GM23338 (cell line): Measurements from ENCODE around the gene CYBRD1. TPM values are rescaled to one million over a fixed set of nuclear protein-coding genes. Genes with fewer than 3 reads are reported as not detected.

Experiments
- ATAC-seq: fragments of 200-7000 bp; cut with Tn5 transposase; 3 replicates; pipeline ENCODE4 v1.9.1; 2020
- DNase-seq: peaks from one replicate; pipeline ENCODE4 v3.0.0-alpha.2; 2015; ENCODE audit warnings: low spot score
- H2AFZ ChIP-seq: fragments of 200-600 bp; sonication (generic); 2 replicates; pipeline ENCODE4 v1.8.0; 2016; ENCODE audit warnings: antibody characterized with exemption, mild to moderate bottlenecking, moderate library complexity
- H3F3A ChIP-seq: fragments of 200-600 bp; sonication (generic); replicated peaks from 2 replicates; pipeline ENCODE4 v1.8.0; 2017; ENCODE audit warnings: antibody characterized with exemption, mixed run types, low read depth
- H3K27ac ChIP-seq: fragments of 200-600 bp; sonication (generic); 2 replicates; pipeline ENCODE4 v1.6.1; 2016; ENCODE audit warnings: low read depth
- H3K27me3 ChIP-seq: fragments of 200-600 bp; sonication (generic); 2 replicates; pipeline ENCODE4 v1.8.0; 2016; ENCODE audit warnings: mild to moderate bottlenecking, mixed run types, moderate library complexity; ENCODE audit not compliant: insufficient read depth
- H3K36me3 ChIP-seq: fragments of 200-600 bp; sonication (generic); 2 replicates; pipeline ENCODE4 v1.8.0; 2016; ENCODE audit warnings: mild to moderate bottlenecking; ENCODE audit not compliant: insufficient read depth
- H3K4me1 ChIP-seq: fragments of 200-600 bp; sonication (generic); 2 replicates; pipeline ENCODE4 v1.8.0; 2016; ENCODE audit warnings: mild to moderate bottlenecking, moderate library complexity; ENCODE audit not compliant: insufficient read depth
- H3K4me2 ChIP-seq: fragments of 200-600 bp; sonication (generic); 2 replicates; pipeline ENCODE4 v1.7.1; 2017; ENCODE audit warnings: mixed run types
- H3K4me3 ChIP-seq: fragments of 200-600 bp; sonication (generic); 2 replicates; pipeline ENCODE4 v1.6.1; 2016; ENCODE audit warnings: mixed run types
- H3K79me2 ChIP-seq: fragments of 200-600 bp; sonication (generic); replicated peaks from 2 replicates; pipeline ENCODE4 v1.8.0; 2017; ENCODE audit warnings: mild to moderate bottlenecking; ENCODE audit not compliant: insufficient read depth
- H3K9me2 ChIP-seq: fragments of 200-600 bp; sonication (generic); 2 replicates; pipeline ENCODE4 v1.8.0; 2017; ENCODE audit not compliant: insufficient read depth
- H4K20me1 ChIP-seq: fragments of 200-600 bp; sonication (generic); replicated peaks from 2 replicates; pipeline ENCODE4 v1.8.0; 2017; ENCODE audit warnings: mild to moderate bottlenecking; ENCODE audit not compliant: insufficient read depth
- H3K27ac Mint-ChIP-seq: 2 replicates; pipeline ENCODE4 v1.8.0; 2020; ENCODE audit warnings: inconsistent platforms, mild to moderate bottlenecking, moderate library complexity, mixed read lengths
- H3K27me3 Mint-ChIP-seq: 3 replicates; pipeline ENCODE4 v1.8.0; 2022; ENCODE audit warnings: low read depth, mild to moderate bottlenecking, moderate library complexity, mixed read lengths, inconsistent platforms; ENCODE audit not compliant: insufficient read depth, poor library complexity
- H3K36me3 Mint-ChIP-seq: 3 replicates; pipeline ENCODE4 v1.8.0; 2021; ENCODE audit warnings: low read depth, mild to moderate bottlenecking, inconsistent platforms, moderate library complexity, mixed read lengths
- H3K4me1 Mint-ChIP-seq: 3 replicates; pipeline ENCODE4 v1.8.0; 2020; ENCODE audit warnings: mild to moderate bottlenecking, inconsistent platforms, mixed read lengths
- H3K4me3 Mint-ChIP-seq: 3 replicates; pipeline ENCODE4 v1.8.0; 2021; ENCODE audit warnings: moderate library complexity, mild to moderate bottlenecking, inconsistent platforms, mixed read lengths
- H3K9me3 Mint-ChIP-seq: 3 replicates; pipeline ENCODE4 v1.8.0; 2020; ENCODE audit warnings: moderate library complexity, mild to moderate bottlenecking, inconsistent platforms, mixed read lengths
- CREB1 ChIP-seq: fragments of 250-450 bp; sonication (Bioruptor Pico); IDR thresholded peaks from 2 replicates; pipeline ENCODE4 v1.5.0; 2020; ENCODE audit warnings: low read depth, mild to moderate bottlenecking, moderate library complexity
- CTCF ChIP-seq, 2 experiments: fragments of 200-600 bp in 1 of 2; sonication (generic) in 1 of 2; conservative IDR thresholded peaks; 2 replicates each; pipeline versions ENCODE4 v1.5.1 to v1.6.1; 2016 to 2017; ENCODE audit warnings: antibody characterized with exemption in 2 of 2, low read depth in 2 of 2, mild to moderate bottlenecking in 2 of 2, moderate library complexity in 1 of 2
- ETS1 ChIP-seq: IDR thresholded peaks from 2 replicates; pipeline ENCODE4 v1.6.1; 2016; ENCODE audit warnings: antibody characterized with exemption
- EZH2 ChIP-seq: fragments of 200-600 bp; sonication (generic); IDR thresholded peaks from one replicate; pipeline ENCODE4 v1.8.0; 2017; ENCODE audit warnings: antibody characterized with exemption, mild to moderate bottlenecking, low read depth; ENCODE audit not compliant: unreplicated experiment
- EZH2phosphoT487 ChIP-seq: fragments of 200-600 bp; sonication (generic); IDR thresholded peaks from one replicate; pipeline ENCODE4 v1.8.1; 2018; ENCODE audit warnings: antibody characterized with exemption; ENCODE audit not compliant: unreplicated experiment
- JUNB ChIP-seq: IDR thresholded peaks from one replicate; pipeline ENCODE4 v1.6.1; 2016; ENCODE audit warnings: antibody characterized with exemption; ENCODE audit not compliant: unreplicated experiment
- NANOG ChIP-seq: IDR thresholded peaks from 2 replicates; pipeline ENCODE4 v1.6.1; 2016; ENCODE audit warnings: antibody characterized with exemption, borderline replicate concordance
- POLR2AphosphoS5 ChIP-seq: IDR thresholded peaks from 2 replicates; pipeline ENCODE4 v1.6.1; 2016; ENCODE audit warnings: antibody characterized with exemption, low read depth
- STAT1 ChIP-seq: IDR thresholded peaks from one replicate; pipeline ENCODE4 v1.6.1; 2016; ENCODE audit warnings: antibody characterized with exemption; ENCODE audit not compliant: unreplicated experiment
- ZNF114 ChIP-seq: fragments of 250-450 bp; sonication (Bioruptor Pico); IDR thresholded peaks from 2 replicates; pipeline ENCODE4 v1.5.0; 2020; ENCODE audit warnings: mild to moderate bottlenecking, moderate library complexity
- ZNF331 ChIP-seq: fragments of 250-450 bp; sonication (Bioruptor Pico); IDR thresholded peaks from 2 replicates; pipeline ENCODE4 v1.5.0; 2020; ENCODE audit warnings: low read depth, mild to moderate bottlenecking, moderate library complexity
- ZNF462 ChIP-seq: fragments of 250-450 bp; sonication (Bioruptor Pico); IDR thresholded peaks from 2 replicates; pipeline ENCODE4 v1.5.0; 2020; ENCODE audit warnings: mild to moderate bottlenecking, moderate library complexity
- polyA plus RNA-seq: library from polyadenylated mRNA; unstranded; fragments of >200 nt; fragmentation: Nextera tagmentation; extraction: Ambion mirVana; gene quantifications from 2 replicates; pipeline ENCODE4 v1.2.1, GENCODE V29; 2016
- total RNA-seq: library from RNA; depleted of rRNA; stranded (reverse); fragments of >200 nt; shearing (Covaris generic); gene quantifications from 2 replicates; pipeline ENCODE4 v1.2.3, GENCODE V29; 2014

The CYBRD1 gene
- total and polyA plus RNA-seq, 2 experiments from 2014 or later = 3.4 to 5.3 TPM

GRCh38 chr2:171475979-171476378 is 46.3 kb upstream of the CYBRD1 start:
- DNase-seq = no peak
- TF ChIP-seq CREB1 (no peak), JUNB (no peak), ZNF114 (CRISPR knock-in tag) (no peak), EZH2 (no peak), ETS1 (no peak), ZNF462 (no peak), EZH2phosphoT487 (no peak), CTCF (conservative IDR thresholded peaks at IDR 0.05; ENCODE audit: low read depth in 2 of 2) (no peak), NANOG (no peak), ZNF331 (no peak), POLR2AphosphoS5 (no peak), STAT1 (no peak)
- Histone ChIP-seq H3K27ac (no peak overlapping the region), H3K36me3 (no peaks in the 10 kb centered on the region), H4K20me1 (no peaks in the 10 kb centered on the region), H3K27me3 (no peaks in the 10 kb centered on the region), H3K4me3 (no peak overlapping the region), H3K79me2 (no peaks in the 10 kb centered on the region), H3K4me1 (no peaks in the 10 kb centered on the region), H3K9me2 (no peaks in the 10 kb centered on the region), H3K4me2 (no peak overlapping the region), H3F3A (no peaks in the 10 kb centered on the region), H2AFZ (no peak overlapping the region)
- Mint-ChIP-seq H3K27me3 (no peaks in the 10 kb centered on the region), H3K4me3 (no peak overlapping the region), H3K4me1 (peaks cover 2% of the 10 kb centered on the region; the same call in 1 of the 3 replicates), H3K27ac (no peak overlapping the region), H3K36me3 (peaks cover 32% of the 10 kb centered on the region), H3K9me3 (no peaks in the 10 kb centered on the region)
- ATAC-seq = no peak
